ENCODE measurements around the gene EYS.

EYS gene

DNA sequence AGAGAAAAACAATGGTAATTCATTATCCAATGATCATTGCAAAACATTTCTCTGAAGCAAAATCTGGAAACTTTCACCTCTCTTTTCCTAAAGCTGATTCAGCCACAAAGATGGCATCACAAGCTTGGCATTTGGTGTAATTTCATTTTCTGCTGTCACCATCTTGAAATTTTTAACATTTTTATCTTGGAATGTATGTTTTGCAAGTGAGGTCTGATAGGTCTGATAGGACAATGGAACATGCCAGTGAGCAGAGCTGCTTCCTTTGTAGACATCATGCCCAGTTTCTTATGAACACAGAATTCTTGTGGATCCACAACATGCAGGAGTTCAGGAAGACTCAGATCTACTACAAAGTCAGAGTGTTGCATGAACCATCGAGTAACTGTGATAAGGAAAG is 969.6 kb downstream of the EYS start:
- no peak for DNase-seq (ENCODE audit: extremely low read depth in 1 of 2, low read depth in 1 of 2)

- DNase-seq (ENCODE audit: extremely low read depth in 1 of 2, low read depth in 1 of 2): no peak
Measured at GRCh38 chr6:64736421-64736950, 970.5 kb downstream of the EYS start.

DNA sequence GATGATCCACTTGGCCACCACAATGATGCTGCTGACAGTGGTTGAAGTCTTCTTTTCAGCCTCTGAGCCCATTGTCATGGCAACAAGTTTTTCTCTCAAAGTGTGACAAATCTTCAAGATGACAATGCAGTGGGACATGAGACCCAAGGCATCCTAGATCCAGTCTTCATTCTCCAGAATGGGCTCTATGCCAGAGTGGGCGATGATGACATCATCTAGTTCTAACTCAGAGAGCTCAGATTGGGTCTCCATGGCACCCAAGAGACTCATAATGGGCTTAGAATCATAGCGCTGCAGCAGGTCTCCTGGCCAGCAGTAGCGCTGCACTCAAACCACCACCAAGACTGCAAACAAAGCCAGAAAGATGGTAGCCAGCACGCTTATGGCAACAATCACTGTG is 973.6 kb downstream of the EYS start:
- no peak for DNase-seq (ENCODE audit: extremely low read depth in 1 of 2, low read depth in 1 of 2)

- DNase-seq (ENCODE audit: extremely low read depth in 1 of 2, low read depth in 1 of 2): no peak
Measured at GRCh38 chr6:64732888-64733287, 974.1 kb downstream of the EYS start.

DNA sequence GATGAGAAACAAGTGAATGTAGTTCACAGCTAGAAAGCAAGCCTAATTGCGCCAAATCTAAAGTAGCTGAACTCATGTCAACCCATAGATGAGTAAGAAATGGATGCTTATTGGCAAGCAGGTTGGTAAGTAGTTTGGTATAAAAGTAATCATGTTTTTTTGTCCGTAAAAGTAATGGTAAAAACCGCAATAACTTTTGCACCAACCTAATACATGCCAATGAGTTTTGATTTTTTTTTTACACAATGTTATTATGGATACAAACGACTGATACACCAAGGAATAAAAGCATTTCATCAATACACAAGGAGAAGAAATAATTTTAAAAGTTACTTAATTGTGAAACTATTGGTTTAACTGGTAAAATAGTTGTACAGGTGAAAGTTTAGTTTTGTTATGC is 977.5 kb downstream of the EYS start:
- no peak for DNase-seq (ENCODE audit: extremely low read depth in 1 of 2, low read depth in 1 of 2)

DNA sequence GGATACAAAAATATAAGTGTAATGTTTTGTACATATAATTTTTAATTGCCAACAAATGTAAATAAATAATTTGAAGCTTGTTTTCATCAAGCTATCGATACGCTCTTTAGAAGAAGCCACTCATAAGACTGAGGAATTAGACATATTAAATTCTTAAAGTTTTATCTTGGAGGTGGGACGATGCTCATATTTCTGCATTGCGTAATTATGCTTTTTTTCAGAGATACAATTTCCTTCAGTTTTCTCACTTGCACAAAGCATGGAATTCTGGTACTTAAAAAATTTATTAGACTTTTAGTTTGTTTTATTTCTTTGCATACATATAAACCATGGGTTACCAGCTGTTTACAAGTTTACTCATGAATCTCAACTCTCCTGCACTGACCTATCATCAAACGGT is 980.0 kb downstream of the EYS start:
- DNase-seq (ENCODE audit: extremely low read depth in 1 of 2, low read depth in 1 of 2): no peak

DNA sequence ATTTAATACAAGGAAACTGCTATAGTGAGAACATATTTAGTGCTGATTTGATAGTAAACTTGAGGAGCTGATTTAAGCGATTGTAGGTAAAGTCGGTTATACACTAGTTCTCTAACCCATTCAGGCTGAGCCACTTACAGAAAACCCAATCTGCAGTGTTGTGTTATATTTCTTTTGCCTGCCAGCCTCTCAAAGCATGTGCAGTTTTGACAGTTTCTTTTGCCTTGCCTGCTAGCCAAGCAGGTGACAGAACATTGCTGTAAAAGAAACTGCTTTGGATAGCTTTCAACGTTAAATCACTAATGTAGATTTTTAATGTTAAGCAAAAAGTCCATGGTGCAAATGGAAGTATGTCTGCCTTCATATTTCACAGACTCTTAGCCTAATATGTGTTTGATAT is 982.9 kb downstream of the EYS start:
- DNase-seq (ENCODE audit: extremely low read depth in 1 of 2, low read depth in 1 of 2): no peak

DNA sequence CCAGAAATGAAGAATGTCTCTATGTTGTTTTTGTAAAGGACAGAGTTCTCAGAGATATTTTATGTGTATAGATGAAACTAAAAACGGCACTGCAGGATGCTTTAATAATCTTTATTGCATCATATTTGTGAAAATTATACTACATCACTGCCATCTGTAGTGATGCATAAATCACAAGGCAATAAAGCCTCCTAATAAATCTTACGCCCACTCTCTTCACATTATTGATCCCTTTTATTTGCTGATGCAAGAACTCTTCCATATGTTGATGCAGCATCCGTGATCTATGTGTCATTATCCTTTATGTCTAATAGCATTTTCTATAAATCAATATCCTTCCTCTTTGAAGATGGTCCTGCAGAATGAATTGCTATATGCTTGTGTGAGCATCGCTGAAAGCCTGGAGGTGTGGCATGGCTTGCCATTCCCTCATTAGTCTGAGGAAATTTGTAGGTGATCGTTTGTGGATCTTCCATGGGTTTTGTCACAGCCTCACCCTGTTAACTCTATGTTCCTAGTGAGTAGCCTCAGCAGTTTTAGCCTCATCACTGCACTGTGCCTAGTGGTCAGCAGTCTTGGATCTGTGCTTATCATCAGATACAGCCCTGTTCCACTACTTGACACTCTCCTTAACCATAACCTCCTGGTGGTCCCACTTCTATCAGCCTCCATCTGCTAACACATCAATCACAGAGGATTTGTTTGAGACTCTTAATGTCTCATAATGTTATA is 983.5 kb downstream of the EYS start:
- no peak for DNase-seq (ENCODE audit: extremely low read depth in 1 of 2, low read depth in 1 of 2)

GRCh38 chr6:64721865-64722264 is 985.2 kb downstream of the EYS start:
- no peak for DNase-seq (ENCODE audit: extremely low read depth in 1 of 2, low read depth in 1 of 2)

DNA sequence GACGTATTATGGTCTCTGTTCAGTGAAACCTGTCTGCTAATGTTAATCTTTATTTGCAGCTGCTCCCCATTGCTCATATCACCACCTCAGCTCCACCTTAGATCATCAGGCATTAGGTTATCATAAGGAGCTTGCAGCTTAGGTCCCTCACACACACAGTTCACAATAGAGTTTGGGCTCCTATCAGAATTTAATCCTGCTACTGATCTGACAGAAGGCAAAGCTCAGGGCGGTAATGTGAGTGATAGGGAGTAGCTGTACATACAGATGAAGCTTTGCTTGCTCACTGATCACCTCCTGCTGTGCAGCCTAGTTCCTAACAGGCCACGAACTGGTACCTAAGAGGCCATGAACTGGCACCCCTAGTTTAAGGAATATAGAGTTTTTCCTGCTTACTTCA is 989.7 kb downstream of the EYS start:
- DNase-seq (ENCODE audit: extremely low read depth in 1 of 2, low read depth in 1 of 2): no peak

DNA sequence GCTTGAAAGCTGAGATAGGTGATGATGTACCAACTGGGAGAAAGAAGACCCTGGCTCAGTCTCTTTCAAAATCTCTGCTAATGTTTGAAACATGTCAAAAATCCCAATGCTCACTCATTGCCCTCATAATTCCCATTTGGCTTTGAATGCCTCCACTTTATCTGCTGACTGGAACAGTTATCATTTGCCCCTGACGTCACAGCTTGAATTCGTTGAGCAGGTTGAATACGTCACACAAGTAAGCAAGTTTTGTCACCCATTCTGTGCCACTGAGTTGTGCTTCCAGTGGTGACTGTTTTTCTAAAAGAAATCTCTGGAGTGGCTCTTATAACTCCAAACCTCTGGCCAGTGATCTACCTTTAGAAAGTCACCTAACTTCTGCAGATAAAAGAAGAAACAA is 991.4 kb downstream of the EYS start:
- DNase-seq (ENCODE audit: extremely low read depth in 1 of 2, low read depth in 1 of 2): no peak

- DNase-seq (ENCODE audit: extremely low read depth in 1 of 2, low read depth in 1 of 2): no peak
Measured at GRCh38 chr6:64714073-64714472, 993.0 kb downstream of the EYS start.

GRCh38 chr6:64713175-64713574 is 993.9 kb downstream of the EYS start:
- no peak for DNase-seq (ENCODE audit: extremely low read depth in 1 of 2, low read depth in 1 of 2)

- no peak for DNase-seq (ENCODE audit: extremely low read depth in 1 of 2, low read depth in 1 of 2)
Measured at GRCh38 chr6:64712606-64713005, 994.4 kb downstream of the EYS start.

DNA sequence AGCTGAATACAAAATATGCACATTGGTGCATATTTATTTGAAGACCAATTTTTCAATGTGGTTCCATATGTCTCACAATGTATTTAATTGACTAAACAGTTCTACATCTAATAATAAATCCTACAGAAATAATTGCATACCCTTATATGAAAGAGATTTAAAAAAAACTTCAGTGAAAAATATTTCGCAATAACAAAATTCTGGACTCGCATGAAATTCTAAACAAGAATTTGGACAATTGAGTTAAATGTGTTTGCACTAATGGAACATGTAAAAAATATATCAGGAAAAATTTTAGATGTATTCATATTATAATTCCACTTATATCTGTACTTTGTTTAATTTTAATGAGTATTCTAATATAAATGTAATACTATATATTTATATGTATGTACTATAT is 1003.1 kb downstream of the EYS start:
- no peak for DNase-seq (ENCODE audit: extremely low read depth in 1 of 2, low read depth in 1 of 2)

GRCh38 chr6:64696053-64696452 is 1011.0 kb downstream of the EYS start:
- no peak for DNase-seq (ENCODE audit: extremely low read depth in 1 of 2, low read depth in 1 of 2)

GRCh38 chr6:64694356-64694755 is 1012.7 kb downstream of the EYS start:
- DNase-seq (ENCODE audit: extremely low read depth in 1 of 2, low read depth in 1 of 2): no peak

GRCh38 chr6:64691064-64691463 is 1016.0 kb downstream of the EYS start:
- DNase-seq (ENCODE audit: extremely low read depth in 1 of 2, low read depth in 1 of 2): no peak

DNA sequence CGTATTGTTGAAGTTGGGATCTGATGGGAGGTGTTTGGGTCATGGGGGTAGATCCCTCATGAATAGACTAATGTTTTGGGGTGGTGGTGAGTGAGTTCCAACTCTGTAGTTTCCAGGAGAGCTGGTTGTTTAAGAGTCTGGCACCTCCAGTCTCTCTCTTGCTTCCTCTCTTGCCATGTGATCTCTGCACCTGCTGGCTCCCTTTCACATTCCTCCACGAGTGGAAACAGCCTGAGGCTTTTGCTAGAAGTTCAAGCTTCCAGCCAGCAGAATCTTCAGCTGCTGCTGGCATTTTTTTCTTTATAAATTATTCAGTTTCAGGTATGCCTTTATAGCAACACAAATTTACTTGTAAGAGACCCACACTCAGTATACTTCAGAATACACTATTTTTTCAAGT is 1021.6 kb downstream of the EYS start:
- no peak for DNase-seq (ENCODE audit: extremely low read depth in 1 of 2, low read depth in 1 of 2)

GRCh38 chr6:64683682-64684081 is 1023.3 kb downstream of the EYS start:
- no peak for DNase-seq (ENCODE audit: extremely low read depth in 1 of 2, low read depth in 1 of 2)

- DNase-seq (ENCODE audit: extremely low read depth in 1 of 2, low read depth in 1 of 2): no peak
Measured at GRCh38 chr6:64681416-64682160, 1025.4 kb downstream of the EYS start.

GRCh38 chr6:64680446-64680845 is 1026.6 kb downstream of the EYS start:
- no peak for DNase-seq (ENCODE audit: extremely low read depth in 1 of 2, low read depth in 1 of 2)

Data from activated CD8-positive, alpha-beta memory T cell treated with anti-CD3 and anti-CD28 coated beads for 1 hour (primary cell).